ENCODE data around the gene RARG. TPM values are rescaled to one million over a fixed set of nuclear protein-coding genes. Genes with fewer than 3 reads are reported as not detected.
A peak's percentile ranks its signal among the peaks of the same experiment; 100 is the strongest.

Gene RARG
- polyA plus RNA-seq, 3 donors, result 1.8 to 14.6 (median 2.3) TPM

DNA sequence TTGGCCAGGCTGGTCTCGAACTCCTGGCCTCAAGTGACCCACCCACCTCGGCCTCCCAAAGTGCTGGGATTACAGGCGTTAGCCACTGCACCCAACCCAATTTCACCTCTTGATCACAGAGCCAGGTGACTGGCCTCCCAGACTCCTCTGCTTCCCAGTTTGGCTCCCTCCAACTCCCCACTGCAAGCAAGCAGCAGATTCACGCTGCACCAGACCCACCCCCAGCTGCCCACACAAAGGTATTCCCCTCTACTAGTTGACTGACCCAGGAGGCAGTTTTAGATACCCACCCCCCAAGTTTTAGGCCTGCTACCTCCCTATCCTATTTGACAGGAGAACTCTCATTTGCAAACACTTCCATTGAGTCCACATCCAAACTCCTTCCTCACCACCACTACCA lies 5.2 kb downstream of the RARG start:
- H2AFZ ChIP-seq (ENCODE audit: insufficient read depth, low read depth, low read length, poor library complexity, severe bottlenecking), result no peak overlapping the region
- H3K27ac ChIP-seq (ENCODE audit: low read depth in 1 of 2, low read length in 2 of 2), result no peak overlapping the region
- no peaks in the 10 kb centered on the region for H3K36me3 ChIP-seq (replicated peaks in 1 of 2; ENCODE audit: control insufficient read depth in 1 of 2, insufficient read depth in 2 of 2, low read length in 2 of 2)
- intact Hi-C loops (cut with micrococcal nuclease), result no loop called here
- Mint-ChIP-seq H3K9me3 (peaks cover 0 to 2% (median 0%) of the 10 kb centered on the region in 7 donors), H3K27me3 (ENCODE audit: low read depth in 3 of 3) (peaks cover 29 to 42% (median 31%) of the 10 kb centered on the region in 3 donors), H3K36me3 (peaks cover 0 to 7% of the 10 kb centered on the region in 2 donors), H3K27ac (no peak overlapping the region), H3K4me3 (no peak overlapping the region), H3K4me1 (peaks cover 39% of the 10 kb centered on the region)
- H3K4me1 ChIP-seq (ENCODE audit: control insufficient read depth in 1 of 2, insufficient read depth in 2 of 2, low read length in 2 of 2), result peaks cover 29 to 38% of the 10 kb centered on the region in 2 donors
- no peak overlapping the region for H3K4me3 ChIP-seq (replicated peaks in 1 of 3; ENCODE audit: low read depth in 2 of 3, low read length in 3 of 3)
- DNase-seq, result no peak
- 90% methylated on average over 2 of the region's 4 CpGs for WGBS (ENCODE audit: insufficient coverage)
- H3K27me3 ChIP-seq (ENCODE audit: control insufficient read depth in 2 of 2, insufficient read depth in 2 of 2, low read length in 2 of 2), result peaks cover 0 to 8% of the 10 kb centered on the region in 2 donors
- H3K4me2 ChIP-seq (replicated peaks; ENCODE audit: extremely low read depth, low read length, poor library complexity, severe bottlenecking), result no peak overlapping the region
- no peaks in the 10 kb centered on the region for H4K20me1 ChIP-seq (ENCODE audit: insufficient read depth, low read length)
- H3K9me3 ChIP-seq (replicated peaks in 1 of 2; ENCODE audit: control insufficient read depth in 1 of 2, insufficient read depth in 1 of 2, low read length in 2 of 2), result no peaks in the 10 kb centered on the region
- no peak overlapping the region for H3K9ac ChIP-seq (ENCODE audit: insufficient read depth, low read length, poor library complexity, severe bottlenecking)
- no peaks in the 10 kb centered on the region for H3K79me2 ChIP-seq (ENCODE audit: insufficient read depth, low read length)
- TF ChIP-seq, protein P1, sequence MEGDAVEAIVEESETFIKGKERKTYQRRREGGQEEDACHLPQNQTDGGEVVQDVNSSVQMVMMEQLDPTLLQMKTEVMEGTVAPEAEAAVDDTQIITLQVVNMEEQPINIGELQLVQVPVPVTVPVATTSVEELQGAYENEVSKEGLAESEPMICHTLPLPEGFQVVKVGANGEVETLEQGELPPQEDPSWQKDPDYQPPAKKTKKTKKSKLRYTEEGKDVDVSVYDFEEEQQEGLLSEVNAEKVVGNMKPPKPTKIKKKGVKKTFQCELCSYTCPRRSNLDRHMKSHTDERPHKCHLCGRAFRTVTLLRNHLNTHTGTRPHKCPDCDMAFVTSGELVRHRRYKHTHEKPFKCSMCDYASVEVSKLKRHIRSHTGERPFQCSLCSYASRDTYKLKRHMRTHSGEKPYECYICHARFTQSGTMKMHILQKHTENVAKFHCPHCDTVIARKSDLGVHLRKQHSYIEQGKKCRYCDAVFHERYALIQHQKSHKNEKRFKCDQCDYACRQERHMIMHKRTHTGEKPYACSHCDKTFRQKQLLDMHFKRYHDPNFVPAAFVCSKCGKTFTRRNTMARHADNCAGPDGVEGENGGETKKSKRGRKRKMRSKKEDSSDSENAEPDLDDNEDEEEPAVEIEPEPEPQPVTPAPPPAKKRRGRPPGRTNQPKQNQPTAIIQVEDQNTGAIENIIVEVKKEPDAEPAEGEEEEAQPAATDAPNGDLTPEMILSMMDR (IDR thresholded peaks at IDR 0.05), result no peak

DNA sequence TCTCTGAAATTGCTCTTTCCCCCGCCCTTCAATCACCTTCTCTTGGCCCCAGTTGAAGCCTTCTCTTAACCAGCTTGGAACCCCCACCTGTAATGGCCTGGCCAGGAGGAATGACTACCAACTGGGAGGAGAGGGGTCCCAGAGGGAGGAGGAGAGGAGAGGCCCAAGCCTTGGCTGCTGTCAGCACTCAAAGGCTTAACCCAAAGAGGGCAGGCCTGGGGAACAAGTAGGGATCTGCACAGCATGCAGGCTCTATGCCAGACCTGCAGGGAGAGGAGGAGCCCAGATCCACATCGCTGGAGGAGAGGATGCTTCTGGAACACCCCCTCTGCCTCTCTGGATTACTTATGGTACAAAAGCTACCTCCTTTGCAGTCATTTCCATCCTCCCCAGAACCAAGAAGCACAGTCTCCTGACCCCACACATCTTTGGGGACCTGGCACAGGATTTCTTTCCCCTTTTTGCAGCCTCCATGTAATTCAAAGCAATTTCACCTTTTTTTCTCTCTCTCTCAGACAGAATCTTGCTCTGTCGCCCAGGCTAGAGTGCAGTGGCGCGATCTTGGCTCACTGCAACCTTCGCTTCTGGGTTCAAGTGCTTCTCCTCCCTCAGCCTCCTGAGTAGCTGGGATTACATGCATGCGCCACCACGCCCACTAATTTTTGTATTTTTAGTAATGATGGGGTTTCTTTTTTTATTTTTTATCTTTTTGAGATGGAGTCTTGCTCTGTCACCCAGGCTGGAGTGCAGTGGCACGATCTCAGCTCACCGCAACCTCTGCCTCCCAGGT lies 6.2 kb downstream of the RARG start:
- no peak overlapping the region for H3K27ac Mint-ChIP-seq
- Histone ChIP-seq H3K9ac (ENCODE audit: insufficient read depth, low read length, poor library complexity, severe bottlenecking) (no peak overlapping the region), H4K20me1 (ENCODE audit: insufficient read depth, low read length) (no peaks in the 10 kb centered on the region), H3K27ac (ENCODE audit: low read depth in 1 of 2, low read length in 2 of 2) (no peak overlapping the region), H3K9me3 (replicated peaks in 1 of 2; ENCODE audit: control insufficient read depth in 1 of 2, insufficient read depth in 1 of 2, low read length in 2 of 2) (no peaks in the 10 kb centered on the region), H2AFZ (ENCODE audit: insufficient read depth, low read depth, low read length, poor library complexity, severe bottlenecking) (no peak overlapping the region), H3K4me1 (ENCODE audit: control insufficient read depth in 1 of 2, insufficient read depth in 2 of 2, low read length in 2 of 2) (peaks cover 28 to 37% of the 10 kb centered on the region in 2 donors), H3K4me3 (replicated peaks in 1 of 3; ENCODE audit: low read depth in 2 of 3, low read length in 3 of 3) (no peak overlapping the region), H3K79me2 (ENCODE audit: insufficient read depth, low read length) (no peaks in the 10 kb centered on the region), H3K4me2 (replicated peaks; ENCODE audit: extremely low read depth, low read length, poor library complexity, severe bottlenecking) (no peak overlapping the region), H3K27me3 (ENCODE audit: control insufficient read depth in 2 of 2, insufficient read depth in 2 of 2, low read length in 2 of 2) (no peaks in the 10 kb centered on the region), H3K36me3 (replicated peaks in 1 of 2; ENCODE audit: control insufficient read depth in 1 of 2, insufficient read depth in 2 of 2, low read length in 2 of 2) (no peaks in the 10 kb centered on the region)
- TF ChIP-seq, protein P1 (IDR thresholded peaks at IDR 0.05), result no peak
- intact Hi-C loops (cut with micrococcal nuclease), result no loop called here
- H3K9me3 Mint-ChIP-seq, result peaks cover 0 to 2% (median 0%) of the 10 kb centered on the region in 7 donors
- H3K36me3 Mint-ChIP-seq, result peaks cover 0 to 7% of the 10 kb centered on the region in 2 donors
- peaks cover 21 to 32% (median 23%) of the 10 kb centered on the region in 3 donors for H3K27me3 Mint-ChIP-seq (ENCODE audit: low read depth in 3 of 3)
- peaks cover 39% of the 10 kb centered on the region for H3K4me1 Mint-ChIP-seq
- WGBS (ENCODE audit: insufficient coverage), result no CpG with 5 or more reads among the region's 10 CpGs
- DNase-seq, result no peak
- H3K4me3 Mint-ChIP-seq, result peak overlapping the region in 1 of 2 donors; percentile 2

Data from CD14-positive monocyte (primary cell).